Stomach (tissue), 9 donors: ENCODE measurements around the gene CYP4F3. TPM values are rescaled to one million over a fixed set of nuclear protein-coding genes. Genes with fewer than 3 reads are reported as not detected.

Experiments
- DNase-seq, 2 donors: peaks; one replicate each; pipeline versions ENCODE4 v3.0.0 to v3.0.0-alpha.2; 2013 to 2019
- H3K27ac ChIP-seq, 5 donors: fragments of 200-600 bp in 4 of 5; sonication (generic) in 4 of 5; one replicate each; pipeline ENCODE4 v1.5.1; 2013 to 2019; ENCODE audit warnings: mild to moderate bottlenecking in 1 of 5, moderate library complexity in 1 of 5
- H3K27me3 ChIP-seq, 3 donors: fragments of 200-600 bp; sonication (generic); one replicate each; pipeline ENCODE4 v1.5.1; 2017 to 2019; ENCODE audit warnings: mixed run types in 1 of 3
- H3K36me3 ChIP-seq, 4 donors: fragments of 200-600 bp; sonication (generic); 1 replicate in 3 of 4; 2 replicates in 1 of 4; pipeline ENCODE4 v1.5.1; 2016 to 2019
- H3K4me1 ChIP-seq, 4 donors: fragments of 200-600 bp; sonication (generic); one replicate each; pipeline ENCODE4 v1.5.1; 2016 to 2019
- H3K4me3 ChIP-seq, 4 donors: fragments of 200-600 bp; sonication (generic) in 3 of 4; one replicate each; pipeline ENCODE4 v1.5.1; 2016 to 2019; ENCODE audit warnings: mild to moderate bottlenecking in 1 of 4
- H3K9me3 ChIP-seq, 4 donors: fragments of 200-600 bp; sonication (generic); one replicate each; pipeline ENCODE4 v1.5.1; 2016 to 2019
- CTCF ChIP-seq, 7 experiments: fragments of 450-650 bp in 4 of 7; fragments of 200-600 bp in 3 of 7; sonication (generic) in 3 of 7; IDR thresholded peaks; one replicate each; pipeline ENCODE4 v1.5.1; 2016 to 2019; ENCODE audit warnings: antibody characterized with exemption in 7 of 7, control low read depth in 2 of 7, mild to moderate bottlenecking in 1 of 7
- EP300 ChIP-seq: sonication (generic); formaldehyde crosslinking; IDR thresholded peaks from one replicate; pipeline ENCODE4 v1.6.1; 2017; ENCODE audit warnings: antibody characterized with exemption
- POLR2A ChIP-seq, 4 donors: fragments of 450-650 bp; IDR thresholded peaks; one replicate each; pipeline ENCODE4 v1.6.1; 2016; ENCODE audit warnings: antibody characterized with exemption in 4 of 4, control low read depth in 2 of 4, mild to moderate bottlenecking in 1 of 4, moderate library complexity in 1 of 4
- POLR2AphosphoS5 ChIP-seq, 3 donors: sonication (generic); formaldehyde crosslinking; IDR thresholded peaks; one replicate each; pipeline ENCODE4 v1.6.1; 2016; ENCODE audit warnings: antibody characterized with exemption in 3 of 3
- WGBS, 5 donors: extraction: QIAGEN DNeasy Blood & Tissue Kit in 3 of 5; methylation state at CpG; one replicate each; pipeline versions ENCODE4 v1.1.5 to v1.1.7; 2013 to 2018; 5-methylcytosine and 5-hydroxymethylcytosine counted together
- intact Hi-C: fragments of 100-400 bp; cut with DNase I; formaldehyde crosslinking; loops from one replicate; pipeline ENCODE4 v1.15.1; 2023; ENCODE audit warnings: low total_unique reads
- polyA plus RNA-seq, 3 donors: library from polyadenylated mRNA; stranded (reverse); fragments of 200-250 nt; gene quantifications; one replicate each; pipeline ENCODE4 v1.2.3, GENCODE V29; 2013
- total RNA-seq, 5 donors: library from RNA; depleted of rRNA; stranded (reverse); fragments of >200 nt; gene quantifications; one replicate each; pipeline versions ENCODE4 v1.1.0 to v1.2.3, GENCODE V29; 2014 to 2016
- donor health status: healthy with polysubstance abuse.
- donor health status: Bipolar disorder and iron deficiency.
- donor health status: healthy.

Gene CYP4F3
- total and polyA plus RNA-seq, 8 donors = 0.25 to 100 (median 5.4) TPM

GRCh38 chr19:15635016-15635805 is 5.5 kb upstream of the CYP4F3 start:
- Histone ChIP-seq H3K27ac (no peak overlapping the region), H3K36me3 (no peaks in the 10 kb centered on the region), H3K9me3 (no peaks in the 10 kb centered on the region), H3K4me3 (no peak overlapping the region), H3K4me1 (peaks cover 0 to 11% (median 4%) of the 10 kb centered on the region in 4 donors), H3K27me3 (peaks cover 0 to 12% (median 4%) of the 10 kb centered on the region in 3 donors)
- WGBS, 5 donors = 46 to 83% (median 72%) methylated on average over 2 of the region's 2 CpGs
- intact Hi-C loops = no loop called here
- no peak for TF ChIP-seq EP300
- peak in 1 of 3 donors; percentile 6 for TF ChIP-seq POLR2AphosphoS5 (IDR thresholded peaks at IDR 0.05)
- no peak for DNase-seq

GRCh38 chr19:15636026-15636425 is 4.7 kb upstream of the CYP4F3 start:
- WGBS, 5 donors = 64 to 96% (median 82%) methylated on average over 2 of the region's 2 CpGs
- no peaks in the 10 kb centered on the region for H3K9me3 ChIP-seq

GRCh38 chr19:15639596-15639995 is 1.1 kb upstream of the CYP4F3 start:
- peaks cover 7 to 28% (median 12%) of the 10 kb centered on the region in 4 donors for H3K4me1 ChIP-seq
- no peak overlapping the region for H3K4me3 ChIP-seq
- no peaks in the 10 kb centered on the region for H3K36me3 ChIP-seq
- TF ChIP-seq CTCF (IDR thresholded peaks at IDR 0.05) = no peak
- DNase-seq = no peak
- intact Hi-C loops = no loop called here
- no peaks in the 10 kb centered on the region for H3K9me3 ChIP-seq
- no peaks in the 10 kb centered on the region for H3K27me3 ChIP-seq
- peak overlapping the region in 1 of 5 donors; percentile 42 for H3K27ac ChIP-seq

More at GRCh38 chr19:15636026-15636425, 4.7 kb upstream of the CYP4F3 start:
- H3K36me3 ChIP-seq = no peaks in the 10 kb centered on the region
- peaks cover 2 to 20% (median 9%) of the 10 kb centered on the region in 4 donors for H3K4me1 ChIP-seq
- intact Hi-C loops = no loop called here
- H3K27me3 ChIP-seq = peaks cover 0 to 4% (median 4%) of the 10 kb centered on the region in 3 donors
- H3K4me3 ChIP-seq = no peak overlapping the region
- H3K27ac ChIP-seq = no peak overlapping the region
- no peak for TF ChIP-seq CTCF (IDR thresholded peaks at IDR 0.05)
- no peak for TF ChIP-seq POLR2AphosphoS5 (IDR thresholded peaks at IDR 0.05)
- no peak for TF ChIP-seq EP300
- no peak for TF ChIP-seq POLR2A (IDR thresholded peaks at IDR 0.05)
- DNase-seq = no peak

GRCh38 chr19:15640904-15641597 is 354 bp downstream of the CYP4F3 start:
- H3K27ac ChIP-seq = peak overlapping the region; percentile 55 to 76 (median 72)
- peaks cover 0 to 6% (median 0%) of the 10 kb centered on the region in 3 donors for H3K27me3 ChIP-seq
- DNase-seq = peak in 1 of 2 donors; percentile 41
- WGBS, 5 donors = 66 to 74% (median 70%) methylated on average over 12 of the region's 12 CpGs
- H3K9me3 ChIP-seq = no peaks in the 10 kb centered on the region
- intact Hi-C loops = no loop called here
- TF ChIP-seq POLR2A (IDR thresholded peaks at IDR 0.05) (no peak), EP300 (no peak), CTCF (IDR thresholded peaks at IDR 0.05) (no peak), POLR2AphosphoS5 (IDR thresholded peaks at IDR 0.05) (no peak)
- no peak overlapping the region for H3K4me3 ChIP-seq
- peaks cover 7 to 22% (median 12%) of the 10 kb centered on the region in 4 donors for H3K4me1 ChIP-seq
- H3K36me3 ChIP-seq = no peaks in the 10 kb centered on the region
